ENCODE results near the gene ACOT7. TPM values are rescaled to one million over a fixed set of nuclear protein-coding genes. Genes with fewer than 3 reads are reported as not detected.

The ACOT7 gene
- total and polyA plus RNA-seq, 2 experiments from 2014 or later, result 20.3 to 39.9 TPM

GRCh38 chr1:6360517-6361070 lies 33.0 kb downstream of the ACOT7 start:
- Histone ChIP-seq H3K27ac (peak overlapping the region; percentile 87), H3K4me3 (no peak overlapping the region), H3K36me3 (replicated peaks; ENCODE audit: insufficient read depth, low read depth) (no peaks in the 10 kb centered on the region), H3K4me2 (peak overlapping the region; percentile 66), H3K9me3 (ENCODE audit: low read depth) (no peaks in the 10 kb centered on the region), H3K27me3 (no peaks in the 10 kb centered on the region), H3K9me2 (replicated peaks; ENCODE audit: insufficient read depth) (no peaks in the 10 kb centered on the region), H3K4me1 (ENCODE audit: insufficient read depth) (peaks cover 41% of the 10 kb centered on the region), H2AFZ (no peak overlapping the region), H3K79me2 (peaks cover 22% of the 10 kb centered on the region), H4K20me1 (ENCODE audit: insufficient read depth, poor library complexity, severe bottlenecking) (no peaks in the 10 kb centered on the region)
- DNase-seq (ENCODE audit: low spot score), result peak; percentile 45
- whole genome bisulfite sequencing (ENCODE audit: low lambda C conversion rate, missing lambda C conversion rate), result 74% methylated on average over 9 of the region's 9 CpGs
- TF ChIP-seq EZH2 (IDR thresholded peaks at IDR 0.05; ENCODE audit: borderline replicate concordance) (no peak), CTCF (IDR thresholded peaks at IDR 0.05; ENCODE audit: poor library complexity) (no peak), EZH2phosphoT487 (IDR thresholded peaks at IDR 0.05; ENCODE audit: low read depth, severe bottlenecking, unreplicated experiment) (no peak)

- Histone ChIP-seq H4K20me1 (ENCODE audit: insufficient read depth, poor library complexity, severe bottlenecking) (no peaks in the 10 kb centered on the region), H2AFZ (no peak overlapping the region), H3K27me3 (no peaks in the 10 kb centered on the region), H3K4me3 (no peak overlapping the region), H3K9me2 (replicated peaks; ENCODE audit: insufficient read depth) (no peaks in the 10 kb centered on the region), H3K9me3 (ENCODE audit: low read depth) (no peaks in the 10 kb centered on the region), H3K27ac (peak overlapping the region; percentile 87), H3K36me3 (replicated peaks; ENCODE audit: insufficient read depth, low read depth) (no peaks in the 10 kb centered on the region), H3K4me2 (peak overlapping the region; percentile 66), H3K4me1 (ENCODE audit: insufficient read depth) (peaks cover 41% of the 10 kb centered on the region), H3K79me2 (peaks cover 22% of the 10 kb centered on the region)
- whole genome bisulfite sequencing (ENCODE audit: low lambda C conversion rate, missing lambda C conversion rate), result 77% methylated on average over 9 of the region's 9 CpGs
- TF ChIP-seq EZH2 (IDR thresholded peaks at IDR 0.05; ENCODE audit: borderline replicate concordance) (no peak), EZH2phosphoT487 (IDR thresholded peaks at IDR 0.05; ENCODE audit: low read depth, severe bottlenecking, unreplicated experiment) (no peak)
- DNase-seq (ENCODE audit: low spot score), result no peak
These were observed 33.5 kb downstream of the ACOT7 start for GRCh38 chr1:6360117-6360496.

- TF ChIP-seq EZH2 (IDR thresholded peaks at IDR 0.05; ENCODE audit: borderline replicate concordance) (no peak), CTCF (IDR thresholded peaks at IDR 0.05; ENCODE audit: poor library complexity) (peak; percentile 3), EZH2phosphoT487 (IDR thresholded peaks at IDR 0.05; ENCODE audit: low read depth, severe bottlenecking, unreplicated experiment) (no peak)
- no peak overlapping the region for H2AFZ ChIP-seq
- H3K27ac ChIP-seq, result peak overlapping the region; percentile 87
- no peaks in the 10 kb centered on the region for H3K9me3 ChIP-seq (ENCODE audit: low read depth)
- H3K9me2 ChIP-seq (replicated peaks; ENCODE audit: insufficient read depth), result no peaks in the 10 kb centered on the region
- peak overlapping the region; percentile 66 for H3K4me2 ChIP-seq
- no peaks in the 10 kb centered on the region for H3K36me3 ChIP-seq (replicated peaks; ENCODE audit: insufficient read depth, low read depth)
- peaks cover 41% of the 10 kb centered on the region for H3K4me1 ChIP-seq (ENCODE audit: insufficient read depth)
- H3K79me2 ChIP-seq, result peaks cover 22% of the 10 kb centered on the region
- peak; percentile 91 for DNase-seq (ENCODE audit: low spot score)
- H3K27me3 ChIP-seq, result no peaks in the 10 kb centered on the region
- H3K4me3 ChIP-seq, result no peak overlapping the region
- WGBS (ENCODE audit: low lambda C conversion rate, missing lambda C conversion rate), result 37% methylated on average over 13 of the region's 13 CpGs
- no peaks in the 10 kb centered on the region for H4K20me1 ChIP-seq (ENCODE audit: insufficient read depth, poor library complexity, severe bottlenecking)
These were observed 34.1 kb downstream of the ACOT7 start for GRCh38 chr1:6359216-6360116.

- H4K20me1 ChIP-seq (ENCODE audit: insufficient read depth, poor library complexity, severe bottlenecking), result no peaks in the 10 kb centered on the region
- H3K9me3 ChIP-seq (ENCODE audit: low read depth), result no peaks in the 10 kb centered on the region
- no peak overlapping the region for H2AFZ ChIP-seq
- no peak overlapping the region for H3K4me3 ChIP-seq
- peaks cover 22% of the 10 kb centered on the region for H3K79me2 ChIP-seq
- no peaks in the 10 kb centered on the region for H3K9me2 ChIP-seq (replicated peaks; ENCODE audit: insufficient read depth)
- peak overlapping the region; percentile 87 for H3K27ac ChIP-seq
- peak overlapping the region; percentile 66 for H3K4me2 ChIP-seq
- WGBS (ENCODE audit: low lambda C conversion rate, missing lambda C conversion rate), result 64% methylated on average over 10 of the region's 10 CpGs
- H3K36me3 ChIP-seq (replicated peaks; ENCODE audit: insufficient read depth, low read depth), result no peaks in the 10 kb centered on the region
- peak; percentile 85 for DNase-seq (ENCODE audit: low spot score)
- peaks cover 48% of the 10 kb centered on the region for H3K4me1 ChIP-seq (ENCODE audit: insufficient read depth)
- TF ChIP-seq EZH2phosphoT487 (IDR thresholded peaks at IDR 0.05; ENCODE audit: low read depth, severe bottlenecking, unreplicated experiment) (no peak), CTCF (IDR thresholded peaks at IDR 0.05; ENCODE audit: poor library complexity) (no peak), EZH2 (IDR thresholded peaks at IDR 0.05; ENCODE audit: borderline replicate concordance) (no peak)
- H3K27me3 ChIP-seq, result no peaks in the 10 kb centered on the region
These were observed 34.8 kb downstream of the ACOT7 start for GRCh38 chr1:6358757-6359201.
